ENCODE results near the gene LGALS7. TPM values are rescaled to one million over a fixed set of nuclear protein-coding genes. Genes with fewer than 3 reads are reported as not detected.

The LGALS7 gene
- total and polyA plus RNA-seq, 2 of the 8 experiments (the other 6 are each of a cell fraction or from before 2014, with no cell fraction given): 0.32 TPM; not detected in 1

DNA sequence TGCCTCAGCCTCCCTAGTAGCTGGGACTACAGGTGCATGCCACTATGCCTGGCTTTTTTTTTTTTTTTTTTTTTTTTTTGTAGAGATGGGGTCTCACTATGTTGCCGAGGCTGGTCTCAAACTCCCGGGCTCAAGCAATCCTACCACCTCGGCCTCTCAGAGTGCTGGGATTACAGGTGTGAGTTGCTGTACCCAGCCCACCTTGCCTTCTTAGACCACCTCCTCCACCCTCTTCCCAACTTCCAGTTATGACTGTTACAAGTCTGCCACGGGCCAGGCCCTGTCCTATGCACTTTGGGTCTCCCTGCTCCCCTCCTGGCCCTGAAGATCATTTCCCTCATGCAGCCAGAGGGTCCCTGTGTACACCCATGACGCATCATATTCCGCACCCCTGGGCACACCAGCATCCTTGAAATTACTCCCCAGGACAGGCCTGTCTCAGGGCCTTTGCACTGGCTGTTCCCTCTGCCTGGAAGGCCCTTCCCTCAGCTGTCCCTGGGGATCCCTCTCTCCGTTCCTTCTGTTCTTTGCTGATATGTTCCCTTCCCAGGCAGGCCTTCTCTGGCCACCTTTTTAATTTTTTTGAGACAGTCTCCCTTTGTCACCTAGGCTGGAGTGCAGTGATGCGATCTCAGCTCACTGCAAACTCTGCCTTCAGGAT lies 36.4 kb upstream of the LGALS7 start (continued):
- TF ChIP-seq, protein P1, sequence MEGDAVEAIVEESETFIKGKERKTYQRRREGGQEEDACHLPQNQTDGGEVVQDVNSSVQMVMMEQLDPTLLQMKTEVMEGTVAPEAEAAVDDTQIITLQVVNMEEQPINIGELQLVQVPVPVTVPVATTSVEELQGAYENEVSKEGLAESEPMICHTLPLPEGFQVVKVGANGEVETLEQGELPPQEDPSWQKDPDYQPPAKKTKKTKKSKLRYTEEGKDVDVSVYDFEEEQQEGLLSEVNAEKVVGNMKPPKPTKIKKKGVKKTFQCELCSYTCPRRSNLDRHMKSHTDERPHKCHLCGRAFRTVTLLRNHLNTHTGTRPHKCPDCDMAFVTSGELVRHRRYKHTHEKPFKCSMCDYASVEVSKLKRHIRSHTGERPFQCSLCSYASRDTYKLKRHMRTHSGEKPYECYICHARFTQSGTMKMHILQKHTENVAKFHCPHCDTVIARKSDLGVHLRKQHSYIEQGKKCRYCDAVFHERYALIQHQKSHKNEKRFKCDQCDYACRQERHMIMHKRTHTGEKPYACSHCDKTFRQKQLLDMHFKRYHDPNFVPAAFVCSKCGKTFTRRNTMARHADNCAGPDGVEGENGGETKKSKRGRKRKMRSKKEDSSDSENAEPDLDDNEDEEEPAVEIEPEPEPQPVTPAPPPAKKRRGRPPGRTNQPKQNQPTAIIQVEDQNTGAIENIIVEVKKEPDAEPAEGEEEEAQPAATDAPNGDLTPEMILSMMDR (IDR thresholded peaks at IDR 0.05; ENCODE audit: control extremely low read depth in 1 of 3, insufficient read depth in 1 of 3, low read depth in 1 of 3, low read length in 3 of 3): no peak
- TF ChIP-seq, protein P2, sequence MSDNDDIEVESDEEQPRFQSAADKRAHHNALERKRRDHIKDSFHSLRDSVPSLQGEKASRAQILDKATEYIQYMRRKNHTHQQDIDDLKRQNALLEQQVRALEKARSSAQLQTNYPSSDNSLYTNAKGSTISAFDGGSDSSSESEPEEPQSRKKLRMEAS (IDR thresholded peaks at IDR 0.05): no peak
- TF ChIP-seq SP1 (IDR thresholded peaks at IDR 0.05; ENCODE audit: low read depth, low read length): no peak
- no peak for TF ChIP-seq KDM4A (IDR thresholded peaks at IDR 0.05; ENCODE audit: low read depth, low read length, severe bottlenecking)
- no peak for TF ChIP-seq HDAC2 (IDR thresholded peaks at IDR 0.05; ENCODE audit: borderline replicate concordance in 1 of 2, low read depth in 2 of 2, low read length in 2 of 2)

Data from H1 (cell line).